Heart left ventricle (tissue), 13 donors: ENCODE results near the gene TACR1.

ENCODE experiments used
- CTCF ChIP-seq, 12 donors: fragments of 200-600 bp; sonication (generic) in 4 of 12; IDR thresholded peaks; one replicate each; pipeline versions ENCODE4 v1.5.0 to v1.8.0; 2018 to 2022; ENCODE audit warnings: antibody characterized with exemption in 12 of 12, mild to moderate bottlenecking in 5 of 12
- POLR2A ChIP-seq, 2 donors: fragments of 450-650 bp; IDR thresholded peaks; one replicate each; pipeline ENCODE4 v1.6.1; 2017; ENCODE audit warnings: antibody characterized with exemption in 2 of 2, mild to moderate bottlenecking in 2 of 2, moderate library complexity in 2 of 2
- donor health status: ischemic (EF 13 %, LVEDD 7.1; RV severe dilation, severe dysfunction).
- donor health status: DM: no; HTN: yes; CAD: no.
- donor health status: DM: no; HTN: no; CAD: no.
- donor health status: ischemic (EF 25% LVEDD 6.9; RV normal size, moderate dysfunction).
- donor health status: ischemic (EF 25% LVEDD 5.7; RV mildly dilated, moderate dysfunction).
- donor health status: ischemic (EF 35%, LVEDD 5.7; RV mildly dilated, moderate dysfunction).
- donor health status: nonischemic (EF 11% LVEDD 7.7; RV severe dilation, severe dysfunction).
- donor health status: DM: yes; HTN: yes; CAD: no.
- donor health status: PGD.
- donor health status: ischemic (EF 29% LVEDD 5.4; RV normal size, mild dysfunction).
- donor health status: nonischemic (EF 23%, LVEDD 6.1; RV moderate dilation, normal function).

- TF ChIP-seq POLR2A (IDR thresholded peaks at IDR 0.05) (no peak), CTCF (IDR thresholded peaks at IDR 0.05) (no peak)
Measured at GRCh38 chr2:75071766-75072165, 127.6 kb downstream of the TACR1 start.
